AG09319 (cell line): ENCODE data around the gene MTARC1.

Experiments used
- DNase-seq: peaks from one replicate; pipeline ENCODE4 v3.0.0-alpha.2; 2010; ENCODE audit warnings: low read depth; ENCODE audit errors: extremely low read depth
- CTCF ChIP-seq: IDR thresholded peaks from 2 replicates; pipeline ENCODE4 v1.5.1; 2011; ENCODE audit warnings: low read depth, mild to moderate bottlenecking, inconsistent platforms, low read length, moderate library complexity

MTARC1 gene

DNA sequence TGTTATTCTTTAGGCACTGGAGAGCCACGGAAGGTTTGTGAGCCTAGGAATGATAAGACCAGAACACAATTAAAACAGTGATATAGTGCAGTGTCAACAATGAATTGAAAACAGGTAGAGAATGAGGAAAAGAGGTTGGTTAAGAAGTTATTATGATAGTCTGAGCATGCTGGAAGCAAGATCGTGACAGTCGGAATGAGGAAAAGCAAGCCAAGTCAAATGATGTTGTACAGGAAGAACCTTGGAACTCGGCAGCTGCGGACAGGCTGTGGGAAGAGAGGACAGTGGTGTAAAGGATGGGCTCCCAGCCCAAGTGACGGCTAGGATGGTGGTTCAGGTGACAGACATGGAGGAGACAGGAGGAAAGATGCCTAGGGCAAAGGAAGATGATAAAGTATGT lies 25.6 kb downstream of the MTARC1 start:
- no peak for TF ChIP-seq CTCF
- no peak for DNase-seq

GRCh38 chr1:220813013-220813412 lies 26.3 kb downstream of the MTARC1 start:
- DNase-seq: no peak
- no peak for TF ChIP-seq CTCF

DNA sequence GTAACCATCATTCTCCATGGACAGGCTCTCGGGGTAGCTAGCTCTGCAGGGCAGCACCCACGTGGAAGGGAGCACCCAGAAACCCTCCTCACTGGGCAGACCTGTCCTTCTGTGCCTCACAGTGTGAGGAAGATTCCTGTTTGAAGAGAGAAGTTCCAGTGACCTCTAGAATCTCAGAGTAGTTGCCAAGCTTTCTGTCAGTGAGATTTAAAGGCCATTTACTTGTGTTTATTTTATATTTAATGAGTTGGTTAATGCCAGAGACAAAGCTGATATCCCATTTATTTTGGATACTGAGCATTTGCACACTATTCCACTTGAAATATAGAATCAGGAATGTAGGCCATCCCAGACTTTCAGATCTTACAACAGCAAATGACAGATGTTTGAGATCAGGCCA lies 28.7 kb downstream of the MTARC1 start:
- no peak for TF ChIP-seq CTCF
- no peak for DNase-seq

DNA sequence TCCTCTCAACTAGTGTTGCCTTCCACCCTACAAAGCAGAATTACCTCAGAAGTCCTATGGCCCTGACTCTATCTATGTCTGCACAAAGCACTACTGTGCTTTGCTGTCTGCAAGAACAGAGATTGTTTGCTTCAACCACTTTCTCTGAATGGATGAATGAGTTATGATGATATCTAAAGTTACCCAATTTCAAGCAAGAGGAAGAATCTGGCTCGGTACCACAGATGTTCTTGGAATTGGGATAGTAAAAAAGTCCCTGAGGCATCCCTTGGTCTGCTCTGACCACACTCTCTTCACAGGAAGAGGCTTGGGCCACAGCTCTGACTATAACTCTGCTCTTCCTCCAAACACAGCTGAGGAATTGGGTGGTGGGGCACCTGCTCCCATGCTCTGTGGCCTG lies 31.2 kb downstream of the MTARC1 start:
- no peak for TF ChIP-seq CTCF
- DNase-seq: no peak

DNA sequence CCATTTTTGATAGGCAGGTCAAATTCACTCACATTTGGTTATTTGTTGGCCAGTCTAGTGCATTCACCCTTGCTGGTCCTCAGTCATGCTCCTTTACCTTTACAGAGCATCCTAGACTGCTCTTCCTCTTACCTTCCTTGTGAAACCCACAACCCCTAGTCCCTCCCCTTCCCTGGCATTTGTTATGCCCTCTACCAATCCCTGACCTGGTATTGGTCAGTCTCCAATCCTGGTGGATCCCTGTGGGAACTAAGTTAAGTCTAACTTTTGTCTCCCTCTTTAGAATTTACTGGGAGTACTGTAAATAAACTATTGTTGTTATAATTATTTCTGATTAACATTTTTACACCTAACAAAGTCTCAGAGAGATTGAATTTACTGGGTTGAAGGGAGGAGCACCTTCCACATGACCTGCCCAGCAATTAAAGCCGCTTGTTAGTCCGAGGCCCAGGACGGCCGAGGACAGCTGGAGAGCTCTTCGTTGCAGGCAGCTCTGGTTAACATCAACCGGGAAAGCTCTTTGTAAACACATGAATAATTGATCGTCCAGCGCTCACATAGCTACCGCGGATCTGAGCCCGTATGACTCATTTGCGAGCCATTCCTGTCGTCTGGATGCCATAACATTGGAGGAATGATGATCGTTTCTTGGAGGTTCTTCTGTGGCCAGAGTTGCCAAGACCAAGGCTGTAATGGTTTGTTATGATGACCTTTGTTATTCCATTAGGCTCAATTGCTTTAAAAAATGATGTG lies 31.9 kb downstream of the MTARC1 start:
- no peak for TF ChIP-seq CTCF
- peak; percentile 27 for DNase-seq

- no peak for DNase-seq
- no peak for TF ChIP-seq CTCF
Measured at GRCh38 chr1:220819467-220820026, 32.8 kb downstream of the MTARC1 start.
